Caco-2 (cell line): ENCODE measurements around the gene NHLH1. TPM values are rescaled to one million over a fixed set of nuclear protein-coding genes. Genes with fewer than 3 reads are reported as not detected.

ENCODE experiments used
- BruUV-seq: library from RNA; stranded (reverse); fragments of 400-500 nt; replicated peaks from 2 replicates; lab custom pipeline; 2021; lab: Mats Ljungman, UMichigan
- CTCF ChIA-PET: fragments of 300-600 bp; sonication (Branson Sonifier 250); formaldehyde crosslinking; loops from one replicate; lab custom pipeline; 2022; ENCODE audit warnings: antibody characterized with exemption; lab: Charles Lee
- POLR2A ChIA-PET: fragments of 300-600 bp; sonication (Branson Sonifier 250); formaldehyde crosslinking; loops from one replicate; lab custom pipeline; 2022; ENCODE audit warnings: antibody characterized with exemption; lab: Charles Lee
- DNase-seq, 2 experiments: peaks; one replicate each; pipeline versions ENCODE4 v3.0.0 to v3.0.0-alpha.2; 2020 to 2022
- H3K27me3 ChIP-seq: replicated peaks from 2 replicates; pipeline ENCODE4 v1.6.0; 2011; ENCODE audit warnings: low read length; ENCODE audit not compliant: control insufficient read depth, insufficient read depth
- H3K36me3 ChIP-seq: 2 replicates; pipeline ENCODE4 v1.5.1; 2011; ENCODE audit warnings: low read length; ENCODE audit not compliant: control insufficient read depth, insufficient read depth
- H3K4me1 ChIP-seq: fragments of 250-450 bp; sonication (Bioruptor Pico); 2 replicates; pipeline ENCODE4 v1.5.1; 2020; ENCODE audit warnings: mild to moderate bottlenecking
- H3K4me3 ChIP-seq: 2 replicates; pipeline ENCODE4 v1.5.1; 2011; ENCODE audit warnings: low read depth, mild to moderate bottlenecking, control low read depth, low read length
- H3K9me3 ChIP-seq: fragments of 250-450 bp; sonication (Bioruptor Pico); 2 replicates; pipeline ENCODE4 v1.5.1; 2020; ENCODE audit warnings: mild to moderate bottlenecking, moderate library complexity
- H3K27ac Mint-ChIP-seq: one replicate; pipeline ENCODE4 v1.8.0; 2022; ENCODE audit warnings: mixed read lengths; ENCODE audit not compliant: unreplicated experiment
- H3K27me3 Mint-ChIP-seq: one replicate; pipeline ENCODE4 v1.8.0; 2022; ENCODE audit warnings: mixed read lengths; ENCODE audit not compliant: insufficient read depth, unreplicated experiment
- H3K36me3 Mint-ChIP-seq: one replicate; pipeline ENCODE4 v1.8.0; 2022; ENCODE audit warnings: mild to moderate bottlenecking, mixed read lengths; ENCODE audit not compliant: insufficient read depth, unreplicated experiment
- H3K4me1 Mint-ChIP-seq: one replicate; pipeline ENCODE4 v1.8.0; 2022; ENCODE audit warnings: low read depth, mixed read lengths; ENCODE audit not compliant: unreplicated experiment
- H3K4me3 Mint-ChIP-seq: one replicate; pipeline ENCODE4 v1.8.0; 2022; ENCODE audit warnings: mild to moderate bottlenecking, moderate library complexity, mixed read lengths; ENCODE audit not compliant: unreplicated experiment
- H3K9me3 Mint-ChIP-seq: one replicate; pipeline ENCODE4 v1.8.0; 2022; ENCODE audit warnings: mixed read lengths; ENCODE audit not compliant: unreplicated experiment
- intact Hi-C: fragments of 100-400 bp; cut with micrococcal nuclease; formaldehyde crosslinking; loops from one replicate; pipeline ENCODE4 v1.10.0; 2022; ENCODE audit not compliant: unreplicated experiment
- total RNA-seq: library from RNA; stranded (reverse); gene quantifications from 2 replicates; pipeline ENCODE4 v1.2.3, GENCODE V29; 2022
- TF ChIP-seq, protein P1 (sequence below), 2 experiments: fragments of 200-600 bp in 1 of 2; IDR thresholded peaks; 1 replicate in 1 of 2; 2 replicates in 1 of 2; pipeline versions ENCODE4 v1.5.1 to v1.8.0; 2011 to 2022; ENCODE audit warnings: antibody characterized with exemption in 1 of 2, control low read depth in 1 of 2, inconsistent platforms in 1 of 2, low read depth in 1 of 2, low read length in 1 of 2, mild to moderate bottlenecking in 1 of 2, moderate library complexity in 1 of 2; ENCODE audit not compliant: insufficient read depth in 1 of 2, severe bottlenecking in 1 of 2, unreplicated experiment in 1 of 2

The NHLH1 gene
- total RNA-seq, 1 experiment from 2014 or later = 0.36 TPM

DNA sequence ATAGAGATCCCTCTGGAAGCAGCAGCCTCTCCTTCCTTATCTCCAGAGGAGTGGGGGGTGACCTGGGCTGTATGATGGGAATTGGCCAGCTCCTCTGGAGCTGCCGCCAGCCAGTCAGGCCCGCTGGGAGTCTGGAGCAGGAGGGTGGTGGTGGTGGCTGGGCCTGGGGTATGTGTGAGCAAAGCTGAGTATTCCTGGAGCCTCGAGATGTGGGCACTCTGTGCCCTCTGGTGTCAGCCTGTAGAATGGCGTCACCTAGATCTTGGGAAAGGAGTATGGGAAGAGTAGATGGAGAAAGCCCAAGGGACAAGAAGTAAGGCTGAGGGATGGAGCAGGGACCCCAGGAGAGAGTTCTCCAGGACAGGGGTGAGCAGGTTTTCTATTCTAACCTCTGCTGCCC is 49.5 kb downstream of the NHLH1 start:
- Histone ChIP-seq H3K4me3 (no peak overlapping the region), H3K4me1 (no peaks in the 10 kb centered on the region), H3K9me3 (no peaks in the 10 kb centered on the region), H3K27me3 (no peaks in the 10 kb centered on the region), H3K36me3 (no peaks in the 10 kb centered on the region)
- Mint-ChIP-seq H3K27ac (no peak overlapping the region), H3K4me3 (no peak overlapping the region), H3K9me3 (no peaks in the 10 kb centered on the region), H3K36me3 (no peaks in the 10 kb centered on the region), H3K27me3 (peaks cover 7% of the 10 kb centered on the region), H3K4me1 (no peaks in the 10 kb centered on the region)
- ChIA-PET CTCF (interaction anchor here (1.0 to 1.8 kb wide), 2 partner anchors 40 to 62 kb away, joined by 3 to 8 read pairs; no protein-coding TSS in a partner anchor), POLR2A (no interaction called here)
- peak in 1 of 2 experiments; percentile 40 for DNase-seq
- TF ChIP-seq, protein P1, sequence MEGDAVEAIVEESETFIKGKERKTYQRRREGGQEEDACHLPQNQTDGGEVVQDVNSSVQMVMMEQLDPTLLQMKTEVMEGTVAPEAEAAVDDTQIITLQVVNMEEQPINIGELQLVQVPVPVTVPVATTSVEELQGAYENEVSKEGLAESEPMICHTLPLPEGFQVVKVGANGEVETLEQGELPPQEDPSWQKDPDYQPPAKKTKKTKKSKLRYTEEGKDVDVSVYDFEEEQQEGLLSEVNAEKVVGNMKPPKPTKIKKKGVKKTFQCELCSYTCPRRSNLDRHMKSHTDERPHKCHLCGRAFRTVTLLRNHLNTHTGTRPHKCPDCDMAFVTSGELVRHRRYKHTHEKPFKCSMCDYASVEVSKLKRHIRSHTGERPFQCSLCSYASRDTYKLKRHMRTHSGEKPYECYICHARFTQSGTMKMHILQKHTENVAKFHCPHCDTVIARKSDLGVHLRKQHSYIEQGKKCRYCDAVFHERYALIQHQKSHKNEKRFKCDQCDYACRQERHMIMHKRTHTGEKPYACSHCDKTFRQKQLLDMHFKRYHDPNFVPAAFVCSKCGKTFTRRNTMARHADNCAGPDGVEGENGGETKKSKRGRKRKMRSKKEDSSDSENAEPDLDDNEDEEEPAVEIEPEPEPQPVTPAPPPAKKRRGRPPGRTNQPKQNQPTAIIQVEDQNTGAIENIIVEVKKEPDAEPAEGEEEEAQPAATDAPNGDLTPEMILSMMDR (IDR thresholded peaks at IDR 0.05; ENCODE audit: insufficient read depth in 1 of 2, low read depth in 1 of 2, low read length in 1 of 2, severe bottlenecking in 1 of 2, unreplicated experiment in 1 of 2) = peak; percentile 33 to 58
- intact Hi-C loops = loop anchor here (1.0 to 2.0 kb wide), 3 partner anchors 62 to 316 kb away; partner anchors contain the start of genes COPA and NCSTN
- BruUV-seq = no TSS peak

DNA sequence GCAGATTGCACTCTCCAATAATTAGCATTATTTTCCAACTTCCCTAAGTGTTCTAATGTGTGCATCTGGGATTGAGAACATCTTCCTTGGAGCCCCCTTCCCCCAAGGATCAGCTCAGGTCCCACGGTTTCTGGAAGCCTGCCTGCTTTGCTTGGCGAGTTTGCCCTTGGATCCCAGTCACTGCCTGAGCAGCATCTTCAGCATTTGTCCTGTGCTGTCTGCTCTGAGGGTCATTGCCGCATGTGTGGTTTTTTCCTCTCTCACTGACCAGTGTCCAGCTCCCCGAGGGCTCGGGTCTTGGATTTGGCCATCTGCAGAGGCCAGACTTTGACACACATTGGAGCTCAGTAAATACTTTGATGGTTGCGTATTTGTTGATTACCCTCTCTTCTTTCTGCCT is 51.6 kb downstream of the NHLH1 start:
- Mint-ChIP-seq H3K4me3 (no peak overlapping the region), H3K9me3 (no peaks in the 10 kb centered on the region), H3K4me1 (no peaks in the 10 kb centered on the region), H3K36me3 (no peaks in the 10 kb centered on the region), H3K27ac (no peak overlapping the region), H3K27me3 (peaks cover 7% of the 10 kb centered on the region)
- Histone ChIP-seq H3K9me3 (no peaks in the 10 kb centered on the region), H3K4me1 (no peaks in the 10 kb centered on the region), H3K27me3 (no peaks in the 10 kb centered on the region), H3K4me3 (no peak overlapping the region), H3K36me3 (no peaks in the 10 kb centered on the region)
- intact Hi-C loops = no loop called here
- DNase-seq = no peak
- no TSS peak for BruUV-seq
- ChIA-PET CTCF (no interaction called here), POLR2A (no interaction called here)
- TF ChIP-seq, protein P1 (IDR thresholded peaks at IDR 0.05; ENCODE audit: insufficient read depth in 1 of 2, low read depth in 1 of 2, low read length in 1 of 2, severe bottlenecking in 1 of 2, unreplicated experiment in 1 of 2) = no peak

DNA sequence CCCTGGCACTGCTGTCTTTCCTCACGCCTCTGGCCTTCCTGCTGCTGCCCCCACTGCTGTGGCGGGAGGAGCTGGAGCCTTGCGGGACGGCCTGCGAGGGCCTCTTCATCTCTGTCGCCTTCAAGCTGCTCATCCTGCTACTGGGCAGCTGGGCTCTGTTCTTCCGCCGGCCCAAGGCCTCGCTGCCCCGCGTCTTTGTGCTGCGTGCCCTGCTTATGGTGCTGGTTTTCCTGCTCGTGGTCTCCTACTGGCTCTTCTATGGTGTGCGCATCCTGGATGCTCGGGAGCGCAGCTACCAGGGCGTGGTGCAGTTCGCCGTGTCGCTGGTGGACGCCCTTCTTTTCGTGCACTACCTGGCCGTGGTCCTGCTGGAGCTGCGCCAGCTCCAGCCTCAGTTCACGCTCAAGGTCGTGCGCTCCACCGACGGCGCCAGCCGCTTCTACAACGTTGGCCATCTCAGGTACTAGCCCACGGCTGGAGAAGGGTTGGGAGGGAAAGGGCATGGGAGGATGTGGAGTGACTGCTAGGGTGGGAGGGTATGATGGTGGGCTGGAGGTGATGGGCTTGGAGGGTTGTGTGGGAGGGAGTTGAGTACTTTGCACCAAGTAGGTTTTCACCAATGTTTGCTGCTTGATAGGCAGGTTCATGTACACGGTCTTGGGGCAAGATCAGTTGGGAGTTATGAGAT is 52.4 kb downstream of the NHLH1 start:
- Histone ChIP-seq H3K27me3 (no peaks in the 10 kb centered on the region), H3K4me3 (no peak overlapping the region), H3K9me3 (no peaks in the 10 kb centered on the region), H3K36me3 (no peaks in the 10 kb centered on the region), H3K4me1 (no peaks in the 10 kb centered on the region)
- ChIA-PET POLR2A (no interaction called here), CTCF (no interaction called here)
- Mint-ChIP-seq H3K9me3 (no peaks in the 10 kb centered on the region), H3K27me3 (peaks cover 3% of the 10 kb centered on the region), H3K4me3 (no peak overlapping the region), H3K4me1 (no peaks in the 10 kb centered on the region), H3K27ac (no peak overlapping the region), H3K36me3 (no peaks in the 10 kb centered on the region)
- intact Hi-C loops = no loop called here
- TF ChIP-seq, protein P1 (IDR thresholded peaks at IDR 0.05; ENCODE audit: insufficient read depth in 1 of 2, low read depth in 1 of 2, low read length in 1 of 2, severe bottlenecking in 1 of 2, unreplicated experiment in 1 of 2) = no peak
- DNase-seq = no peak
- no TSS peak for BruUV-seq
